Panc1 (cell line): ENCODE results near the gene RGS3. TPM values are rescaled to one million over a fixed set of nuclear protein-coding genes. Genes with fewer than 3 reads are reported as not detected.

ENCODE experiments used
- ATAC-seq: fragments of 200-7000 bp; cut with Tn5 transposase; 2 replicates; pipeline ENCODE4 v1.9.1; 2020; ENCODE audit warnings: mild to moderate bottlenecking, moderate library complexity
- BruUV-seq: library from RNA; stranded (reverse); fragments of 400-500 nt; replicated peaks from 2 replicates; lab custom pipeline; 2021; lab: Mats Ljungman, UMichigan
- CTCF ChIA-PET: fragments of 300-600 bp; sonication (Branson Sonifier 250); formaldehyde crosslinking; loops from one replicate; lab custom pipeline; 2022; ENCODE audit warnings: antibody characterized with exemption; lab: Charles Lee
- POLR2A ChIA-PET: fragments of 300-600 bp; sonication (Branson Sonifier 250); formaldehyde crosslinking; loops from one replicate; lab custom pipeline; 2022; ENCODE audit warnings: antibody characterized with exemption; lab: Charles Lee
- DNase-seq: peaks from one replicate; pipeline ENCODE4 v3.0.0-alpha.2; 2010; ENCODE audit warnings: low read depth, low spot score
- H3K27ac ChIP-seq: 2 replicates; pipeline ENCODE4 v1.5.1; 2011; ENCODE audit warnings: mild to moderate bottlenecking, low read length, inconsistent platforms
- H3K27me3 ChIP-seq: fragments of 200-500 bp; sonication (Bioruptor generic); 2 replicates; pipeline ENCODE4 v1.6.0; 2014; ENCODE audit warnings: low read length, inconsistent platforms; ENCODE audit not compliant: control insufficient read depth, insufficient read depth
- H3K36me3 ChIP-seq: fragments of 200-500 bp; sonication (Bioruptor generic); 2 replicates; pipeline ENCODE4 v1.5.1; 2014; ENCODE audit warnings: inconsistent platforms, mild to moderate bottlenecking, low read length, moderate library complexity; ENCODE audit not compliant: control insufficient read depth, insufficient read depth
- H3K4me1 ChIP-seq: 2 replicates; pipeline ENCODE4 v1.5.1; 2011; ENCODE audit warnings: inconsistent platforms, mild to moderate bottlenecking, low read length, moderate library complexity; ENCODE audit not compliant: control insufficient read depth, insufficient read depth
- H3K4me3 ChIP-seq, 2 experiments: 2 replicates each; pipeline ENCODE4 v1.5.1; 2011 to 2012; ENCODE audit warnings: low read depth in 2 of 2, low read length in 2 of 2, mild to moderate bottlenecking in 2 of 2, inconsistent platforms in 1 of 2, moderate library complexity in 1 of 2
- H3K9me3 ChIP-seq: fragments of 200-500 bp; sonication (Bioruptor generic); 2 replicates; pipeline ENCODE4 v1.5.1; 2014; ENCODE audit warnings: low read depth, mild to moderate bottlenecking, inconsistent platforms, low read length, moderate library complexity; ENCODE audit not compliant: control insufficient read depth, insufficient read depth
- CTCF ChIP-seq: fragments of 450-650 bp; IDR thresholded peaks from 2 replicates; pipeline ENCODE4 v1.5.1; 2017; ENCODE audit warnings: mild to moderate bottlenecking
- POLR2AphosphoS5 ChIP-seq: IDR thresholded peaks from 2 replicates; pipeline ENCODE4 v1.6.1; 2012; ENCODE audit warnings: mild to moderate bottlenecking, low read depth, low read length, moderate library complexity
- SIN3A ChIP-seq: IDR thresholded peaks from 2 replicates; pipeline ENCODE4 v1.6.1; 2012; ENCODE audit warnings: low read depth, mild to moderate bottlenecking, low read length, moderate library complexity, borderline replicate concordance; ENCODE audit not compliant: insufficient read depth
- TCF7L2 ChIP-seq: IDR thresholded peaks from 2 replicates; pipeline ENCODE4 v1.6.1; 2011; ENCODE audit warnings: mild to moderate bottlenecking, low read depth, low read length, inconsistent platforms
- in situ Hi-C: cut with HindIII; loops from 2 replicates; pipeline ENCODE4 v1.10.0; 2016; ENCODE audit warnings: low sequenced_read_pairs, low pct_unique_long_range_greater_than_20kb
- intact Hi-C: fragments of 100-400 bp; cut with micrococcal nuclease; formaldehyde crosslinking; loops from one replicate; pipeline ENCODE4 v1.10.0; 2022; ENCODE audit not compliant: unreplicated experiment
- total RNA-seq: library from RNA; stranded (reverse); gene quantifications from one replicate; pipeline ENCODE4 v1.2.1, GENCODE V29; 2021; ENCODE audit not compliant: unreplicated experiment
- TF ChIP-seq, protein P1 (sequence below), 2 experiments: IDR thresholded peaks; 2 replicates each; pipeline ENCODE4 v1.6.1; 2011 to 2012; ENCODE audit warnings: low read depth in 2 of 2, control low read depth in 1 of 2, low read length in 1 of 2, mild to moderate bottlenecking in 1 of 2, moderate library complexity in 1 of 2; ENCODE audit not compliant: insufficient read depth in 1 of 2

Gene RGS3
- total RNA-seq, 1 experiment from 2014 or later = 15.1 TPM

DNA sequence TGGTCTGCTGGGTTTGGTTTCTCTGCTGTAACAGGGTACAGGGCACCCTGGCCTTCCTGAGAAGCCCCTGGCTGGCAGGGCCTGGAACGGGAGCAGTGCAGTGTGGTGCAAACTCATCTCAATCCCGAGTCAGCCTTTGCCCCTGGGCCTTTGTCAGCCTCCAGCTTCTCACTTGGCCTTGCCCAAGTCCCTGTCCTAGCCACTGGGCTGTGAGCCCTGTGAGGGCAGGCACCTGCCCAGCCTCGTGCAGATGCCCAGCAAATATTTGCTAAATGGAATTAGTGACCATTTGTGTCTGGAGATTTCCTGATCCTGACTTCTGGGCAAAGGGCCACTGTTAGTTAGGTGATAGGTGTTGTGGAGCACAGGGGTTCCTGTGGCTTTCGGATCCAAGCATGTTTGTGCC is 13.0 kb downstream of the RGS3 start:
- no peaks in the 10 kb centered on the region for H3K27me3 ChIP-seq
- no peak overlapping the region for H3K27ac ChIP-seq
- POLR2A ChIA-PET = no interaction called here
- TF ChIP-seq POLR2AphosphoS5 = no peak
- TF ChIP-seq, protein P1, sequence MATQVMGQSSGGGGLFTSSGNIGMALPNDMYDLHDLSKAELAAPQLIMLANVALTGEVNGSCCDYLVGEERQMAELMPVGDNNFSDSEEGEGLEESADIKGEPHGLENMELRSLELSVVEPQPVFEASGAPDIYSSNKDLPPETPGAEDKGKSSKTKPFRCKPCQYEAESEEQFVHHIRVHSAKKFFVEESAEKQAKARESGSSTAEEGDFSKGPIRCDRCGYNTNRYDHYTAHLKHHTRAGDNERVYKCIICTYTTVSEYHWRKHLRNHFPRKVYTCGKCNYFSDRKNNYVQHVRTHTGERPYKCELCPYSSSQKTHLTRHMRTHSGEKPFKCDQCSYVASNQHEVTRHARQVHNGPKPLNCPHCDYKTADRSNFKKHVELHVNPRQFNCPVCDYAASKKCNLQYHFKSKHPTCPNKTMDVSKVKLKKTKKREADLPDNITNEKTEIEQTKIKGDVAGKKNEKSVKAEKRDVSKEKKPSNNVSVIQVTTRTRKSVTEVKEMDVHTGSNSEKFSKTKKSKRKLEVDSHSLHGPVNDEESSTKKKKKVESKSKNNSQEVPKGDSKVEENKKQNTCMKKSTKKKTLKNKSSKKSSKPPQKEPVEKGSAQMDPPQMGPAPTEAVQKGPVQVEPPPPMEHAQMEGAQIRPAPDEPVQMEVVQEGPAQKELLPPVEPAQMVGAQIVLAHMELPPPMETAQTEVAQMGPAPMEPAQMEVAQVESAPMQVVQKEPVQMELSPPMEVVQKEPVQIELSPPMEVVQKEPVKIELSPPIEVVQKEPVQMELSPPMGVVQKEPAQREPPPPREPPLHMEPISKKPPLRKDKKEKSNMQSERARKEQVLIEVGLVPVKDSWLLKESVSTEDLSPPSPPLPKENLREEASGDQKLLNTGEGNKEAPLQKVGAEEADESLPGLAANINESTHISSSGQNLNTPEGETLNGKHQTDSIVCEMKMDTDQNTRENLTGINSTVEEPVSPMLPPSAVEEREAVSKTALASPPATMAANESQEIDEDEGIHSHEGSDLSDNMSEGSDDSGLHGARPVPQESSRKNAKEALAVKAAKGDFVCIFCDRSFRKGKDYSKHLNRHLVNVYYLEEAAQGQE (IDR thresholded peaks at IDR 0.05; ENCODE audit: insufficient read depth in 1 of 2, low read depth in 2 of 2, low read length in 1 of 2) = no peak
- no peak for TF ChIP-seq TCF7L2
- TF ChIP-seq CTCF = no peak
- TF ChIP-seq SIN3A = no peak
- no peak overlapping the region for H3K4me3 ChIP-seq
- H3K36me3 ChIP-seq = no peaks in the 10 kb centered on the region
- DNase-seq (no peak), ATAC-seq (no peak)
- in situ Hi-C loops (no loop called here), intact Hi-C loops (no loop called here)
- H3K9me3 ChIP-seq = no peaks in the 10 kb centered on the region
- H3K4me1 ChIP-seq = no peaks in the 10 kb centered on the region
- BruUV-seq = no TSS peak
- CTCF ChIA-PET = no interaction called here

- Histone ChIP-seq H3K4me1 (no peaks in the 10 kb centered on the region), H3K36me3 (no peaks in the 10 kb centered on the region), H3K27ac (no peak overlapping the region), H3K9me3 (no peaks in the 10 kb centered on the region), H3K4me3 (no peak overlapping the region), H3K27me3 (no peaks in the 10 kb centered on the region)
- TF ChIP-seq TCF7L2 (no peak), SIN3A (no peak), POLR2AphosphoS5 (no peak), CTCF (no peak)
- TF ChIP-seq, protein P1 (IDR thresholded peaks at IDR 0.05; ENCODE audit: insufficient read depth in 1 of 2, low read depth in 2 of 2, low read length in 1 of 2) = no peak
- intact Hi-C loops (no loop called here), in situ Hi-C loops (no loop called here)
- BruUV-seq = no TSS peak
- POLR2A ChIA-PET = no interaction called here
- CTCF ChIA-PET = no interaction called here
- no peak for ATAC-seq
- DNase-seq = no peak
Measured at GRCh38 chr9:113477058-113477457, 13.5 kb downstream of the RGS3 start.
